RWPE2 (cell line): ENCODE measurements around the gene ZBTB34.

Source experiments
- ATAC-seq: fragments of 200-7000 bp; cut with Tn5 transposase; 3 replicates; pipeline ENCODE4 v1.9.1; 2021; ENCODE audit warnings: low read depth
- DNase-seq: peaks from one replicate; pipeline ENCODE4 v3.0.0-alpha.2; 2020; ENCODE audit warnings: low spot score
- H3K27ac ChIP-seq: fragments of 450-650 bp; 2 replicates; pipeline ENCODE4 v1.5.1; 2017; ENCODE audit warnings: mild to moderate bottlenecking; ENCODE audit not compliant: poor library complexity, severe bottlenecking
- H3K27me3 ChIP-seq: fragments of 250-450 bp; sonication (Bioruptor Pico); 2 replicates; pipeline ENCODE4 v1.5.1; 2021; ENCODE audit warnings: mild to moderate bottlenecking, moderate library complexity; ENCODE audit not compliant: insufficient read depth, poor library complexity, severe bottlenecking
- H3K36me3 ChIP-seq: fragments of 250-450 bp; sonication (Bioruptor Pico); 2 replicates; pipeline ENCODE4 v1.5.1; 2020; ENCODE audit warnings: low read depth, mild to moderate bottlenecking, moderate library complexity
- H3K4me1 ChIP-seq: fragments of 250-450 bp; sonication (Bioruptor Pico); 2 replicates; pipeline ENCODE4 v1.5.1; 2021; ENCODE audit warnings: mild to moderate bottlenecking, moderate library complexity; ENCODE audit not compliant: insufficient read depth, poor library complexity, severe bottlenecking
- H3K4me3 ChIP-seq: fragments of 250-450 bp; sonication (Bioruptor Pico); 2 replicates; pipeline ENCODE4 v1.5.1; 2021; ENCODE audit warnings: mild to moderate bottlenecking, moderate library complexity; ENCODE audit not compliant: severe bottlenecking
- H3K9me3 ChIP-seq: fragments of 250-450 bp; sonication (Bioruptor Pico); 2 replicates; pipeline ENCODE4 v1.5.1; 2021; ENCODE audit warnings: mild to moderate bottlenecking, moderate library complexity; ENCODE audit not compliant: severe bottlenecking
- TF ChIP-seq, protein P1 (sequence below): fragments of 450-650 bp; IDR thresholded peaks from one replicate; pipeline ENCODE4 v1.5.1; 2017; ENCODE audit warnings: mild to moderate bottlenecking, moderate library complexity; ENCODE audit not compliant: poor library complexity, severe bottlenecking

Gene ZBTB34

GRCh38 chr9:126904586-126904985, 44.1 kb downstream of the ZBTB34 start:
- no peak overlapping the region for H3K27ac ChIP-seq
- no peaks in the 10 kb centered on the region for H3K4me1 ChIP-seq
- DNase-seq, result no peak
- no peaks in the 10 kb centered on the region for H3K27me3 ChIP-seq
- no peak for ATAC-seq
- H3K4me3 ChIP-seq, result no peak overlapping the region
- TF ChIP-seq, protein P1, sequence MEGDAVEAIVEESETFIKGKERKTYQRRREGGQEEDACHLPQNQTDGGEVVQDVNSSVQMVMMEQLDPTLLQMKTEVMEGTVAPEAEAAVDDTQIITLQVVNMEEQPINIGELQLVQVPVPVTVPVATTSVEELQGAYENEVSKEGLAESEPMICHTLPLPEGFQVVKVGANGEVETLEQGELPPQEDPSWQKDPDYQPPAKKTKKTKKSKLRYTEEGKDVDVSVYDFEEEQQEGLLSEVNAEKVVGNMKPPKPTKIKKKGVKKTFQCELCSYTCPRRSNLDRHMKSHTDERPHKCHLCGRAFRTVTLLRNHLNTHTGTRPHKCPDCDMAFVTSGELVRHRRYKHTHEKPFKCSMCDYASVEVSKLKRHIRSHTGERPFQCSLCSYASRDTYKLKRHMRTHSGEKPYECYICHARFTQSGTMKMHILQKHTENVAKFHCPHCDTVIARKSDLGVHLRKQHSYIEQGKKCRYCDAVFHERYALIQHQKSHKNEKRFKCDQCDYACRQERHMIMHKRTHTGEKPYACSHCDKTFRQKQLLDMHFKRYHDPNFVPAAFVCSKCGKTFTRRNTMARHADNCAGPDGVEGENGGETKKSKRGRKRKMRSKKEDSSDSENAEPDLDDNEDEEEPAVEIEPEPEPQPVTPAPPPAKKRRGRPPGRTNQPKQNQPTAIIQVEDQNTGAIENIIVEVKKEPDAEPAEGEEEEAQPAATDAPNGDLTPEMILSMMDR, result no peak
- H3K9me3 ChIP-seq, result no peaks in the 10 kb centered on the region
- no peaks in the 10 kb centered on the region for H3K36me3 ChIP-seq

GRCh38 chr9:126906091-126906490, 45.7 kb downstream of the ZBTB34 start:
- TF ChIP-seq, protein P1, result no peak
- Histone ChIP-seq H3K4me3 (no peak overlapping the region), H3K27me3 (no peaks in the 10 kb centered on the region), H3K9me3 (no peaks in the 10 kb centered on the region), H3K4me1 (no peaks in the 10 kb centered on the region), H3K36me3 (no peaks in the 10 kb centered on the region), H3K27ac (no peak overlapping the region)
- no peak for DNase-seq
- ATAC-seq, result no peak

- H3K27me3 ChIP-seq, result no peaks in the 10 kb centered on the region
Observed at GRCh38 chr9:126907058-126907457, 46.6 kb downstream of the ZBTB34 start.

GRCh38 chr9:126914458-126915280, 54.2 kb downstream of the ZBTB34 start, which contains the start of gene RALGPS1:
RALGPS1 (plus strand) TSS chr9:126914782; CDS start chr9:126962290, 47,508 bp downstream.
- no peaks in the 10 kb centered on the region for H3K4me1 ChIP-seq
- no peak within 1 kb of the TSS for H3K27ac ChIP-seq
- ATAC-seq, result peak; percentile 98

More at GRCh38 chr9:126907058-126907457, 46.6 kb downstream of the ZBTB34 start:
- ATAC-seq (no peak), DNase-seq (no peak)
- H3K4me1 ChIP-seq, result no peaks in the 10 kb centered on the region
- peaks cover 2% of the 10 kb centered on the region for H3K9me3 ChIP-seq
- TF ChIP-seq, protein P1, result no peak
- H3K4me3 ChIP-seq, result no peak overlapping the region
- no peak overlapping the region for H3K27ac ChIP-seq
- H3K36me3 ChIP-seq, result no peaks in the 10 kb centered on the region

More at GRCh38 chr9:126914458-126915280, 54.2 kb downstream of the ZBTB34 start, which contains the start of gene RALGPS1:
- Histone ChIP-seq H3K36me3 (no peaks in the 10 kb centered on the region), H3K27me3 (no peaks in the 10 kb centered on the region), H3K4me3 (peak within 1 kb of the TSS; percentile 94), H3K9me3 (peaks cover 2% of the 10 kb centered on the region)
- TF ChIP-seq, protein P1, result no peak
- DNase-seq, result peak; percentile 96
